AG04450 (cell line): ENCODE data around the gene ESPNL. TPM values are rescaled to one million over a fixed set of nuclear protein-coding genes. Genes with fewer than 3 reads are reported as not detected.

Experiments
- CTCF ChIA-PET: fragments of 300-600, 350-600 bp; formaldehyde crosslinking; extraction: SDS; loops from one replicate; lab custom pipeline; 2022; ENCODE audit warnings: antibody characterized with exemption, inconsistent platforms; lab: Charles Lee
- POLR2A ChIA-PET: fragments of 350-600 bp; formaldehyde crosslinking; extraction: SDS; loops from one replicate; lab custom pipeline; 2021; ENCODE audit warnings: antibody characterized with exemption, inconsistent platforms; lab: Yijun Ruan, JAX
- DNase-seq: peaks from one replicate; pipeline ENCODE4 v3.0.0-alpha.2; 2011; ENCODE audit warnings: low read depth, low spot score
- H3K27ac ChIP-seq: one replicate; pipeline ENCODE4 v1.5.1; 2012; ENCODE audit warnings: low read depth, low read length, control low read depth
- H3K27me3 ChIP-seq: one replicate; pipeline ENCODE4 v1.6.0; 2012; ENCODE audit warnings: low read length; ENCODE audit not compliant: control insufficient read depth, insufficient read depth
- H3K4me3 ChIP-seq: 2 replicates; pipeline ENCODE4 v1.5.1; 2011; ENCODE audit warnings: mild to moderate bottlenecking, low read depth, low read length, control low read depth
- H3K9me3 ChIP-seq: 2 replicates; pipeline ENCODE4 v1.5.1; 2012; ENCODE audit warnings: low read length; ENCODE audit not compliant: control insufficient read depth, insufficient read depth
- CTCF ChIP-seq: IDR thresholded peaks from 2 replicates; pipeline ENCODE4 v1.5.1; 2011; ENCODE audit warnings: low read depth, low read length, control low read depth, inconsistent platforms
- polyA plus RNA-seq: library from polyadenylated mRNA; depleted of rRNA; stranded (reverse); fragments of >200 nt; gene quantifications from 2 replicates; pipeline ENCODE4 v1.2.3, GENCODE V29; 2011

ESPNL gene
- polyA plus RNA-seq, 1 experiment: 1.0 TPM

- TF ChIP-seq CTCF: no peak
- POLR2A ChIA-PET: no interaction called here
- CTCF ChIA-PET: no interaction called here
- DNase-seq: no peak
- peaks cover 7% of the 10 kb centered on the region; the same call in 1 of the 2 replicates for H3K9me3 ChIP-seq
- no peak overlapping the region for H3K27ac ChIP-seq
- no peak overlapping the region for H3K4me3 ChIP-seq
- no peaks in the 10 kb centered on the region for H3K27me3 ChIP-seq
Observed at GRCh38 chr2:238144262-238144661, 44.1 kb downstream of the ESPNL start.

GRCh38 chr2:238145046-238145445 lies 44.9 kb downstream of the ESPNL start:
- ChIA-PET POLR2A (no interaction called here), CTCF (interaction anchor here (0.5 kb wide), 1 partner anchor 239 kb away, joined by 8 read pairs; no protein-coding TSS in a partner anchor)
- Histone ChIP-seq H3K9me3 (peaks cover 7% of the 10 kb centered on the region; the same call in 1 of the 2 replicates), H3K27me3 (no peaks in the 10 kb centered on the region), H3K4me3 (no peak overlapping the region), H3K27ac (no peak overlapping the region)
- no peak for TF ChIP-seq CTCF
- DNase-seq: no peak

- ChIA-PET CTCF (no interaction called here), POLR2A (no interaction called here)
- Histone ChIP-seq H3K27ac (no peak overlapping the region), H3K4me3 (no peak overlapping the region), H3K9me3 (peaks cover 7% of the 10 kb centered on the region; the same call in 1 of the 2 replicates), H3K27me3 (no peaks in the 10 kb centered on the region)
- TF ChIP-seq CTCF: no peak
- no peak for DNase-seq
Observed at GRCh38 chr2:238145851-238146250, 45.7 kb downstream of the ESPNL start.

- H3K4me3 ChIP-seq: no peak overlapping the region
- DNase-seq: no peak
- H3K9me3 ChIP-seq: peaks cover 7% of the 10 kb centered on the region; the same call in 1 of the 2 replicates
- ChIA-PET POLR2A (interaction anchor here (0.7 kb wide), 1 partner anchor 8 kb away, joined by 3 read pairs; no protein-coding TSS in a partner anchor), CTCF (interaction anchor here (1.4 kb wide), 1 partner anchor 20 kb away, joined by 7 read pairs; no protein-coding TSS in a partner anchor)
- no peaks in the 10 kb centered on the region for H3K27me3 ChIP-seq
- H3K27ac ChIP-seq: no peak overlapping the region
- no peak for TF ChIP-seq CTCF
Observed at GRCh38 chr2:238146884-238147544, 46.9 kb downstream of the ESPNL start.

- TF ChIP-seq CTCF: no peak
- ChIA-PET CTCF (no interaction called here), POLR2A (no interaction called here)
- no peak for DNase-seq
- Histone ChIP-seq H3K27ac (no peak overlapping the region), H3K9me3 (peaks cover 16% of the 10 kb centered on the region), H3K4me3 (no peak overlapping the region), H3K27me3 (no peaks in the 10 kb centered on the region)
Observed at GRCh38 chr2:238148981-238149380, 48.8 kb downstream of the ESPNL start.
